ENCODE measurements around the gene MAMLD1.

The MAMLD1 gene

GRCh38 chrX:150502979-150503897 lies 140.1 kb downstream of the MAMLD1 start:
- DNase-seq (ENCODE audit: low read depth): no peak

GRCh38 chrX:150503898-150504219 lies 140.7 kb downstream of the MAMLD1 start:
- no peak for DNase-seq (ENCODE audit: low read depth)

GRCh38 chrX:150504397-150505182 lies 141.5 kb downstream of the MAMLD1 start:
- no peak for DNase-seq (ENCODE audit: low read depth)

- no peak for DNase-seq (ENCODE audit: low read depth)
Observed at GRCh38 chrX:150506020-150506419, 142.9 kb downstream of the MAMLD1 start.

GRCh38 chrX:150506486-150506885 lies 143.4 kb downstream of the MAMLD1 start:
- DNase-seq (ENCODE audit: low read depth): no peak

GRCh38 chrX:150507251-150507856 lies 144.2 kb downstream of the MAMLD1 start:
- DNase-seq (ENCODE audit: low read depth): no peak

- DNase-seq (ENCODE audit: low read depth): no peak
Observed at GRCh38 chrX:150508018-150508417, 144.9 kb downstream of the MAMLD1 start.

GRCh38 chrX:150508451-150509367 lies 145.6 kb downstream of the MAMLD1 start:
- DNase-seq (ENCODE audit: low read depth): no peak

- DNase-seq (ENCODE audit: low read depth): no peak
Observed at GRCh38 chrX:150509703-150510102, 146.6 kb downstream of the MAMLD1 start.

- no peak for DNase-seq (ENCODE audit: low read depth)
Observed at GRCh38 chrX:150512461-150512901, 149.4 kb downstream of the MAMLD1 start.

- no peak for DNase-seq (ENCODE audit: low read depth)
Observed at GRCh38 chrX:150513544-150513943, 150.4 kb downstream of the MAMLD1 start.

GRCh38 chrX:150514462-150514861 lies 151.3 kb downstream of the MAMLD1 start:
- no peak for DNase-seq (ENCODE audit: low read depth)

GRCh38 chrX:150515801-150516200 lies 152.7 kb downstream of the MAMLD1 start:
- DNase-seq (ENCODE audit: low read depth): no peak

- DNase-seq (ENCODE audit: low read depth): no peak
Observed at GRCh38 chrX:150517303-150517910, 154.3 kb downstream of the MAMLD1 start.

- no peak for DNase-seq (ENCODE audit: low read depth)
Observed at GRCh38 chrX:150522494-150522893, 159.4 kb downstream of the MAMLD1 start.

GRCh38 chrX:150525061-150525919 lies 162.2 kb downstream of the MAMLD1 start:
- no peak for DNase-seq (ENCODE audit: low read depth)

- no peak for DNase-seq (ENCODE audit: low read depth)
Observed at GRCh38 chrX:150526692-150527091, 163.6 kb downstream of the MAMLD1 start.

- DNase-seq (ENCODE audit: low read depth): no peak
Observed at GRCh38 chrX:150527108-150527507, 164.0 kb downstream of the MAMLD1 start.

GRCh38 chrX:150529587-150529986 lies 166.5 kb downstream of the MAMLD1 start:
- DNase-seq (ENCODE audit: low read depth): no peak

GRCh38 chrX:150530821-150531220 lies 167.7 kb downstream of the MAMLD1 start:
- DNase-seq (ENCODE audit: low read depth): no peak
